Stomach (tissue), 4 donors: ENCODE results near the gene DPYSL4.

Source experiments
- CTCF ChIP-seq, 7 experiments: fragments of 450-650 bp in 4 of 7; fragments of 200-600 bp in 3 of 7; sonication (generic) in 3 of 7; IDR thresholded peaks; one replicate each; pipeline ENCODE4 v1.5.1; 2016 to 2019; ENCODE audit warnings: antibody characterized with exemption in 7 of 7, control low read depth in 2 of 7, mild to moderate bottlenecking in 1 of 7
- POLR2A ChIP-seq, 4 donors: fragments of 450-650 bp; IDR thresholded peaks; one replicate each; pipeline ENCODE4 v1.6.1; 2016; ENCODE audit warnings: antibody characterized with exemption in 4 of 4, control low read depth in 2 of 4, mild to moderate bottlenecking in 1 of 4, moderate library complexity in 1 of 4
- POLR2AphosphoS5 ChIP-seq, 3 donors: sonication (generic); formaldehyde crosslinking; IDR thresholded peaks; one replicate each; pipeline ENCODE4 v1.6.1; 2016; ENCODE audit warnings: antibody characterized with exemption in 3 of 3

DNA sequence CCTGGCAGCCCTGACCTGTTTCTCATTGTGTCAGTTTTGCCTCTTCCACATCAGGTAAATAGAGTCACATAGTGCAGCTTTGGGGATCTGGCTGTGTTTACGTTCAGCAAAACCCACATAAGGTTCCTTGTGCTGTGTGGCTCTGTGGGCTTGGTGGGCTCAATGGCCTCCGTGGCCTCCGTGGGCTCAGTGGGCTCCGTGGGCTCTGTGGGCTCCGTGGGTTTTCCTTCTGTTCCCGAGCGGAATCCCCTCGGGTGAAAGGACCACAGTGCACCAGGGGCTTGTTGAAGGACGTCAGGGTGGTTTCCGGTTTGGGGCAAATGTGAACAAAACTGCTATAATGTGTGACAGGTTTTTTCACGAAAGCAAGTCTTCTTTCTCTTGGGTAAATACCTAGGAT is 12.5 kb upstream of the DPYSL4 start:
- TF ChIP-seq CTCF (IDR thresholded peaks at IDR 0.05) (no peak), POLR2AphosphoS5 (IDR thresholded peaks at IDR 0.05) (no peak), POLR2A (IDR thresholded peaks at IDR 0.05) (no peak)
